AG04449 (cell line): ENCODE measurements around the gene CFAP97D1.

Experiments used
- CTCF ChIA-PET: fragments of 350-600 bp; formaldehyde crosslinking; extraction: SDS; loops from one replicate; lab custom pipeline; 2021; ENCODE audit warnings: antibody characterized with exemption; lab: Yijun Ruan, JAX
- POLR2A ChIA-PET: fragments of 400-600, 350-600 bp; formaldehyde crosslinking; extraction: SDS; loops from one replicate; lab custom pipeline; 2020; ENCODE audit warnings: antibody characterized with exemption, inconsistent platforms; lab: Yijun Ruan, JAX
- DNase-seq: peaks from one replicate; pipeline ENCODE4 v3.0.0-alpha.2; 2010; ENCODE audit warnings: low read depth, low spot score
- H3K4me3 ChIP-seq: 2 replicates; pipeline ENCODE4 v1.5.1; 2011; ENCODE audit warnings: low read depth, mild to moderate bottlenecking, control low read depth, low read length
- TF ChIP-seq, protein P1 (sequence below): IDR thresholded peaks from one replicate; pipeline ENCODE4 v1.5.1; 2011; ENCODE audit warnings: mild to moderate bottlenecking, moderate library complexity, low read length, control low read depth, inconsistent platforms; ENCODE audit not compliant: insufficient read depth; ENCODE audit errors: missing control alignments

Gene CFAP97D1

GRCh38 chr17:43759836-43760235, 20.4 kb upstream of the CFAP97D1 start:
- POLR2A ChIA-PET = interaction anchor here (1.0 kb wide), 1 partner anchor 66 kb away, joined by 5 read pairs; no protein-coding TSS in a partner anchor
- H3K4me3 ChIP-seq = no peak overlapping the region
- no peak for DNase-seq
- CTCF ChIA-PET = interaction anchor here (0.6 to 22.0 kb wide), 24 partner anchors 10 to 494 kb away, joined by 3 to 1463 read pairs (median 6); partner anchors contain the start of genes CD300LG and CFAP97D1
- TF ChIP-seq, protein P1, sequence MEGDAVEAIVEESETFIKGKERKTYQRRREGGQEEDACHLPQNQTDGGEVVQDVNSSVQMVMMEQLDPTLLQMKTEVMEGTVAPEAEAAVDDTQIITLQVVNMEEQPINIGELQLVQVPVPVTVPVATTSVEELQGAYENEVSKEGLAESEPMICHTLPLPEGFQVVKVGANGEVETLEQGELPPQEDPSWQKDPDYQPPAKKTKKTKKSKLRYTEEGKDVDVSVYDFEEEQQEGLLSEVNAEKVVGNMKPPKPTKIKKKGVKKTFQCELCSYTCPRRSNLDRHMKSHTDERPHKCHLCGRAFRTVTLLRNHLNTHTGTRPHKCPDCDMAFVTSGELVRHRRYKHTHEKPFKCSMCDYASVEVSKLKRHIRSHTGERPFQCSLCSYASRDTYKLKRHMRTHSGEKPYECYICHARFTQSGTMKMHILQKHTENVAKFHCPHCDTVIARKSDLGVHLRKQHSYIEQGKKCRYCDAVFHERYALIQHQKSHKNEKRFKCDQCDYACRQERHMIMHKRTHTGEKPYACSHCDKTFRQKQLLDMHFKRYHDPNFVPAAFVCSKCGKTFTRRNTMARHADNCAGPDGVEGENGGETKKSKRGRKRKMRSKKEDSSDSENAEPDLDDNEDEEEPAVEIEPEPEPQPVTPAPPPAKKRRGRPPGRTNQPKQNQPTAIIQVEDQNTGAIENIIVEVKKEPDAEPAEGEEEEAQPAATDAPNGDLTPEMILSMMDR = no peak

GRCh38 chr17:43760254-43760852, 19.9 kb upstream of the CFAP97D1 start:
- CTCF ChIA-PET = interaction anchor here (0.6 to 22.0 kb wide), 36 partner anchors 9 to 1968 kb away, joined by 3 to 1463 read pairs (median 4); partner anchors contain the start of genes CD300LG and CFAP97D1
- DNase-seq = peak; percentile 65
- H3K4me3 ChIP-seq = no peak overlapping the region
- TF ChIP-seq, protein P1 = peak; percentile 94
- POLR2A ChIA-PET = interaction anchor here (1.0 kb wide), 1 partner anchor 67 kb away, joined by 5 read pairs; no protein-coding TSS in a partner anchor

DNA sequence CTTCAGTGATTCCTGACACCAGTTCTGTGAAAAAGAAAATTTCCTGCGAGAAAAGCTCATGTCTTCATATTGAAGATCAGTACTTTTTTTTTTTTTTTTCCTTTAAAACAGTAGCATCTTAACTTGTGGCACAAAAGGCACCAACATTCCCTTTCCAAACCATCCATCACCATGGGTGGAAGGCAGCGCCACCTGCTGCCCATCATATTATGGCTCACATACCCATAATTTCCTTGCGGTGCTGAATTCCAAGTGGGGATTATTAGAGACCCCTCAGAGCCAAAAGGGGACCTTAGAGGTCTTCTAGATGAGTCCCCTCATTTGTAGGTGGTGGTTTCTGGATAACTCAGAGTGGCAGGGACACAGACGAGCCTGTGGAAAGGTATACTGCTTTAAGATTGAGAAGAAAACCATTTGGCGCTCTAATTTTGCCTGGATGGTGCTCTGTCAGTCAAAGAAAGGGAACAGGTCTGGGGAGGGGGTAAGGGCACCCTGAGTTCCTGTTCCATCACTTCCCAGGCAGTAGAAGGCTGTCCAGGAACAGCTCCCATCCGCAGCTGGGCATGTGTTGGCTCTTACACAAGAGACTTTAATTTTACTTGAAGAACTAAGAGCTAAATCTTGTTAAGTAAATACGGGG, 13.7 kb upstream of the CFAP97D1 start:
- ChIA-PET CTCF (interaction anchor here (0.6 to 22.0 kb wide), 48 partner anchors 8 to 372 kb away, joined by 3 to 1463 read pairs (median 4); partner anchors contain the start of genes CD300LG, CFAP97D1, DHX8 and DUSP3), POLR2A (no interaction called here)
- no peak for DNase-seq
- TF ChIP-seq, protein P1 = peak; percentile 78
- H3K4me3 ChIP-seq = no peak overlapping the region

- TF ChIP-seq, protein P1 = no peak
- ChIA-PET POLR2A (no interaction called here), CTCF (interaction anchor here (0.7 to 22.0 kb wide), 25 partner anchors 8 to 282 kb away, joined by 3 to 1463 read pairs (median 5); partner anchors contain the start of genes CD300LG, CFAP97D1, DUSP3 and SOST)
- DNase-seq = no peak
- no peak overlapping the region for H3K4me3 ChIP-seq
These were observed 13.1 kb upstream of the CFAP97D1 start for GRCh38 chr17:43767053-43767712.

- H3K4me3 ChIP-seq = no peak overlapping the region
- POLR2A ChIA-PET = no interaction called here
- no peak for DNase-seq
- CTCF ChIA-PET = interaction anchor here (0.7 to 22.0 kb wide), 16 partner anchors 9 to 282 kb away, joined by 3 to 1463 read pairs (median 4); partner anchors contain the start of genes CD300LG, DUSP3 and SOST
- TF ChIP-seq, protein P1 = no peak
These were observed 12.5 kb upstream of the CFAP97D1 start for GRCh38 chr17:43767713-43768059.
